H1 (cell line): ENCODE measurements around the gene CASZ1. TPM values are rescaled to one million over a fixed set of nuclear protein-coding genes. Genes with fewer than 3 reads are reported as not detected.

Experiments
- ASH2L ChIP-seq: fragments of 200-600, 300-600 bp; sonication (generic); IDR thresholded peaks from one replicate; pipeline ENCODE4 v1.7.1; 2017; ENCODE audit warnings: low read length
- BACH1 ChIP-seq: IDR thresholded peaks from 2 replicates; pipeline ENCODE4 v1.6.1; 2012; ENCODE audit warnings: low read length, improper control_type of control experiment
- BCL11A ChIP-seq, 2 experiments: IDR thresholded peaks; one replicate each; pipeline ENCODE4 v1.6.1; 2011; ENCODE audit warnings: low read depth in 2 of 2, low read length in 2 of 2, mild to moderate bottlenecking in 2 of 2
- CBX8 ChIP-seq: fragments of 300-800, 300-1000 bp; sonication (generic); IDR thresholded peaks from 2 replicates; pipeline ENCODE4 v1.7.1; 2016; ENCODE audit warnings: low read depth, low read length, borderline replicate concordance
- CHD1 ChIP-seq: IDR thresholded peaks from 2 replicates; pipeline ENCODE4 v1.6.1; 2012; ENCODE audit warnings: low read depth, low read length, improper control_type of control experiment
- CREB1 ChIP-seq: IDR thresholded peaks from 2 replicates; pipeline ENCODE4 v1.6.1; 2012; ENCODE audit warnings: inconsistent platforms
- CTBP2 ChIP-seq: IDR thresholded peaks from 2 replicates; pipeline ENCODE4 v1.7.0; 2011; ENCODE audit warnings: borderline replicate concordance, mild to moderate bottlenecking, moderate library complexity, mixed read lengths, low read length; ENCODE audit not compliant: insufficient read depth, insufficient read length
- CTCF ChIP-seq, 3 experiments: IDR thresholded peaks; 1 replicate in 2 of 3; 2 replicates in 1 of 3; pipeline versions ENCODE4 v1.5.1 to v1.6.1; 2011; ENCODE audit warnings: low read length in 3 of 3, mild to moderate bottlenecking in 3 of 3, inconsistent platforms in 2 of 3, low read depth in 1 of 3, moderate library complexity in 1 of 3; ENCODE audit not compliant: insufficient read depth in 1 of 3; ENCODE audit errors: control extremely low read depth in 1 of 3
- E2F6 ChIP-seq: IDR thresholded peaks from 2 replicates; pipeline ENCODE4 v1.6.1; 2012; ENCODE audit warnings: inconsistent platforms
- EP300 ChIP-seq, 2 experiments: IDR thresholded peaks; 1 replicate in 1 of 2; 2 replicates in 1 of 2; pipeline ENCODE4 v1.6.1; 2011 to 2012; ENCODE audit warnings: low read depth in 2 of 2, low read length in 2 of 2, mild to moderate bottlenecking in 2 of 2, borderline replicate concordance in 1 of 2, inconsistent platforms in 1 of 2, moderate library complexity in 1 of 2
- JUND ChIP-seq: IDR thresholded peaks from 2 replicates; pipeline ENCODE4 v1.6.1; 2011; ENCODE audit warnings: mild to moderate bottlenecking, improper control_type of control experiment, low read length
- NRF1 ChIP-seq: IDR thresholded peaks from 2 replicates; pipeline ENCODE4 v1.6.1; 2011; ENCODE audit warnings: mild to moderate bottlenecking, low read depth, low read length, improper control_type of control experiment
- PHF8 ChIP-seq: fragments of 200-600 bp; sonication (generic); conservative IDR thresholded peaks from 2 replicates; pipeline ENCODE4 v1.7.1; 2012; ENCODE audit warnings: low read depth, mild to moderate bottlenecking, inconsistent platforms, low read length, moderate library complexity
- POLR2AphosphoS5 ChIP-seq: IDR thresholded peaks from 2 replicates; pipeline ENCODE4 v1.6.1; 2011; ENCODE audit warnings: low read depth, low read length
- POU5F1 ChIP-seq: IDR thresholded peaks from 2 replicates; pipeline ENCODE4 v1.6.1; 2011; ENCODE audit warnings: low read depth, mild to moderate bottlenecking, low read length, moderate library complexity
- RBBP5 ChIP-seq: IDR thresholded peaks from 2 replicates; pipeline ENCODE4 v1.7.1; 2012; ENCODE audit warnings: low read depth, mild to moderate bottlenecking, inconsistent platforms, low read length, moderate library complexity, borderline replicate concordance
- SAP30 ChIP-seq: fragments of 300-600 bp; sonication (generic); IDR thresholded peaks from 2 replicates; pipeline ENCODE4 v1.7.1; 2012; ENCODE audit warnings: low read length, moderate library complexity, mild to moderate bottlenecking, inconsistent platforms; ENCODE audit not compliant: insufficient read depth, insufficient replicate concordance
- SP4 ChIP-seq: IDR thresholded peaks from 2 replicates; pipeline ENCODE4 v1.6.1; 2012; ENCODE audit warnings: low read length, inconsistent platforms
- SUZ12 ChIP-seq: fragments of 200-600 bp; sonication (generic); IDR thresholded peaks from 2 replicates; pipeline ENCODE4 v1.6.1; 2012; ENCODE audit warnings: mild to moderate bottlenecking, inconsistent platforms, low read length, moderate library complexity, mixed read lengths
- TBP ChIP-seq: IDR thresholded peaks from 2 replicates; pipeline ENCODE4 v1.6.1; 2011; ENCODE audit warnings: low read depth, low read length, improper control_type of control experiment
- TCF12 ChIP-seq: IDR thresholded peaks from 2 replicates; pipeline ENCODE4 v1.6.1; 2011; ENCODE audit warnings: low read depth, mild to moderate bottlenecking, low read length
- YY1 ChIP-seq: IDR thresholded peaks from 2 replicates; pipeline ENCODE4 v1.6.1; 2011; ENCODE audit warnings: low read depth, mild to moderate bottlenecking, low read length
- polyA plus RNA-seq, 7 experiments: library from polyadenylated mRNA; depleted of rRNA in 3 of 7; stranded (reverse) in 5 of 7; unstranded in 2 of 7; fragments of >200 nt in 5 of 7; fragments of 200-250 nt in 2 of 7; gene quantifications; 1 replicate in 5 of 7; 2 replicates in 1 of 7; 4 replicates in 1 of 7; pipeline versions ENCODE4 v1.2.1 to v1.2.3, GENCODE V29; 2011 to 2013; ENCODE audit warnings: missing spikeins in 2 of 7, mixed read lengths in 2 of 7
- total RNA-seq: library from RNA; stranded (reverse); fragmentation: NEBNext Ultra II Directional; extraction: Animal tissue kit (Norgen Biotek cat#: 25700); gene quantifications from 2 replicates; pipeline ENCODE4 v1.2.1, GENCODE V29; 2021

CASZ1 gene
- total and polyA plus RNA-seq, 2 of the 8 experiments (the other 6 are each of a cell fraction or from before 2014, with no cell fraction given), result 4.4 to 7.7 TPM

- TF ChIP-seq EP300 (IDR thresholded peaks at IDR 0.05; ENCODE audit: borderline replicate concordance in 1 of 2, low read depth in 2 of 2, low read length in 2 of 2), result peak in 1 of 2 experiments; percentile 35; a peak in 1 of 3 replicates
- TF ChIP-seq E2F6, result no peak
- peak; percentile 78 for TF ChIP-seq CREB1
- TF ChIP-seq BACH1, result no peak
- TF ChIP-seq SUZ12, result no peak
- TF ChIP-seq CTBP2, result no peak
- no peak for TF ChIP-seq PHF8
- TF ChIP-seq BCL11A (IDR thresholded peaks at IDR 0.05; ENCODE audit: low read depth in 2 of 2, low read length in 2 of 2), result no peak
- TF ChIP-seq POLR2AphosphoS5, result no peak
- TF ChIP-seq TCF12, result no peak
- no peak for TF ChIP-seq ASH2L
- 0 out of 2 replicates have a peak, but pooled peaks have one; percentile 12 for TF ChIP-seq JUND
- TF ChIP-seq CHD1, result no peak
- TF ChIP-seq POU5F1, result no peak
- TF ChIP-seq SAP30, result no peak
- no peak for TF ChIP-seq TBP
- TF ChIP-seq NRF1, result no peak
- no peak for TF ChIP-seq CBX8
- TF ChIP-seq SP4, result peak; percentile 54; the same call in 1 of the 2 replicates
- TF ChIP-seq CTCF (IDR thresholded peaks at IDR 0.05; ENCODE audit: control extremely low read depth in 1 of 3, insufficient read depth in 1 of 3, low read depth in 1 of 3, low read length in 3 of 3), result no peak
- TF ChIP-seq RBBP5, result no peak
- TF ChIP-seq YY1, result peak; percentile 83
Observed at GRCh38 chr1:10679496-10680220, 116.8 kb downstream of the CASZ1 start (continued).
